SU-DHL-6 (cell line): ENCODE data around the gene CNTN2.

Experiments
- H2AFZ ChIP-seq: fragments of 200-600 bp; sonication (generic); 2 replicates; pipeline ENCODE4 v1.6.1; 2014; ENCODE audit warnings: low read depth, mild to moderate bottlenecking, moderate library complexity, mixed read lengths, antibody characterized with exemption, low read length; ENCODE audit not compliant: severe bottlenecking
- H3F3A ChIP-seq: fragments of 200-600 bp; shearing (Covaris generic); 2 replicates; pipeline ENCODE4 v1.6.0; 2016; ENCODE audit warnings: antibody characterized with exemption, mild to moderate bottlenecking; ENCODE audit not compliant: insufficient read depth
- H3K27ac ChIP-seq: fragments of 200-600 bp; sonication (generic); 2 replicates; pipeline ENCODE4 v1.5.1; 2016; ENCODE audit warnings: low read depth, mild to moderate bottlenecking, low read length, moderate library complexity, mixed read lengths
- H3K27me3 ChIP-seq: fragments of 200-600 bp; sonication (generic), shearing (Covaris generic); 2 replicates; pipeline ENCODE4 v1.6.0; 2014; ENCODE audit warnings: mild to moderate bottlenecking, low read length
- H3K36me3 ChIP-seq: fragments of 200-600 bp; sonication (generic); 2 replicates; pipeline ENCODE4 v1.6.1; 2014; ENCODE audit warnings: mild to moderate bottlenecking, low read length, mixed read lengths
- H3K4me2 ChIP-seq: fragments of 300-600, 200-600 bp; shearing (Covaris generic), sonication (generic); 2 replicates; pipeline ENCODE4 v1.6.0; 2014; ENCODE audit warnings: low read length, low read depth, mild to moderate bottlenecking; ENCODE audit not compliant: poor library complexity, severe bottlenecking
- H3K4me3 ChIP-seq: fragments of 200-600 bp; sonication (generic); 2 replicates; pipeline ENCODE4 v1.5.1; 2014; ENCODE audit warnings: antibody characterized with exemption, low read length, mild to moderate bottlenecking, mixed read lengths; ENCODE audit not compliant: insufficient read depth, poor library complexity, severe bottlenecking
- H3K79me2 ChIP-seq: fragments of 200-600 bp; sonication (generic); 2 replicates; pipeline ENCODE4 v1.6.1; 2014; ENCODE audit warnings: mild to moderate bottlenecking, low read length, moderate library complexity; ENCODE audit not compliant: insufficient read depth
- H3K9ac ChIP-seq: fragments of 200-600 bp; sonication (generic); 2 replicates; pipeline ENCODE4 v1.7.0; 2014; ENCODE audit warnings: mild to moderate bottlenecking, low read length
- H3K9me2 ChIP-seq: fragments of 200-600 bp; sonication (generic); replicated peaks from 2 replicates; pipeline ENCODE4 v1.6.1; 2014; ENCODE audit warnings: low read length; ENCODE audit not compliant: insufficient read depth
- H3K9me3 ChIP-seq: fragments of 200-600 bp; sonication (generic); 2 replicates; pipeline ENCODE4 v1.6.1; 2014; ENCODE audit warnings: low read length, mixed read lengths; ENCODE audit not compliant: insufficient read depth
- H4K20me1 ChIP-seq: fragments of 200-600 bp; sonication (generic); 2 replicates; pipeline ENCODE4 v1.6.1; 2014; ENCODE audit warnings: low read depth, mild to moderate bottlenecking, antibody characterized with exemption, low read length, moderate library complexity, mixed read lengths
- EZH2phosphoT487 ChIP-seq: fragments of 200-600 bp; sonication (generic), shearing (Covaris generic); conservative IDR thresholded peaks from 2 replicates; pipeline ENCODE4 v1.6.1; 2018; ENCODE audit warnings: mild to moderate bottlenecking, antibody characterized with exemption, low read length, moderate library complexity, mixed read lengths
- TF ChIP-seq, protein P1 (sequence below): fragments of 200-600 bp; sonication (generic); IDR thresholded peaks from one replicate; pipeline ENCODE4 v1.5.1; 2017; ENCODE audit warnings: antibody characterized with exemption, mild to moderate bottlenecking, low read length, moderate library complexity; ENCODE audit not compliant: insufficient read depth, poor library complexity, severe bottlenecking

The CNTN2 gene

DNA sequence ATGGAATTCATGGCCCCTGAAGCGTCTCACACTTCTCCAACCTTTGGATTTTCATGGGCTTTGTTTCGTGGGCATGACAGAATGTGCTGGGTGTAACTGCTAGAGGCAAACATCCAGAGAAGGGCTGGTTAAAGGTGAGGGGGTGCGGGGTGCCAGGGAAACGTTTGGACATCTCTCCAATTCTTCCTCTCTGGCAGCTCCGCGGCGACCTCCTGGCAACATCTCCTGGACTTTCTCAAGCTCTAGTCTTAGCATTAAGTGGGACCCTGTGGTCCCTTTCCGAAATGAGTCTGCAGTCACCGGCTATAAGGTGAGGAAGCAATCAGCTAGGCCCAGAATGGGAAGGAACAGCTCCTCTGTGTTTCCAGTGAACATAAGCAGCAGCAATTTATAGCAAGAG is 29.3 kb downstream of the CNTN2 start:
- Histone ChIP-seq H3K4me2 (no peak overlapping the region), H3K9ac (no peak overlapping the region), H3K9me2 (no peaks in the 10 kb centered on the region), H3K36me3 (no peaks in the 10 kb centered on the region), H3F3A (no peaks in the 10 kb centered on the region), H2AFZ (no peak overlapping the region), H4K20me1 (no peaks in the 10 kb centered on the region), H3K9me3 (no peaks in the 10 kb centered on the region), H3K79me2 (no peaks in the 10 kb centered on the region), H3K27me3 (no peaks in the 10 kb centered on the region), H3K4me3 (no peak overlapping the region), H3K27ac (no peak overlapping the region)
- TF ChIP-seq, protein P1, sequence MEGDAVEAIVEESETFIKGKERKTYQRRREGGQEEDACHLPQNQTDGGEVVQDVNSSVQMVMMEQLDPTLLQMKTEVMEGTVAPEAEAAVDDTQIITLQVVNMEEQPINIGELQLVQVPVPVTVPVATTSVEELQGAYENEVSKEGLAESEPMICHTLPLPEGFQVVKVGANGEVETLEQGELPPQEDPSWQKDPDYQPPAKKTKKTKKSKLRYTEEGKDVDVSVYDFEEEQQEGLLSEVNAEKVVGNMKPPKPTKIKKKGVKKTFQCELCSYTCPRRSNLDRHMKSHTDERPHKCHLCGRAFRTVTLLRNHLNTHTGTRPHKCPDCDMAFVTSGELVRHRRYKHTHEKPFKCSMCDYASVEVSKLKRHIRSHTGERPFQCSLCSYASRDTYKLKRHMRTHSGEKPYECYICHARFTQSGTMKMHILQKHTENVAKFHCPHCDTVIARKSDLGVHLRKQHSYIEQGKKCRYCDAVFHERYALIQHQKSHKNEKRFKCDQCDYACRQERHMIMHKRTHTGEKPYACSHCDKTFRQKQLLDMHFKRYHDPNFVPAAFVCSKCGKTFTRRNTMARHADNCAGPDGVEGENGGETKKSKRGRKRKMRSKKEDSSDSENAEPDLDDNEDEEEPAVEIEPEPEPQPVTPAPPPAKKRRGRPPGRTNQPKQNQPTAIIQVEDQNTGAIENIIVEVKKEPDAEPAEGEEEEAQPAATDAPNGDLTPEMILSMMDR = no peak
- TF ChIP-seq EZH2phosphoT487 = no peak

DNA sequence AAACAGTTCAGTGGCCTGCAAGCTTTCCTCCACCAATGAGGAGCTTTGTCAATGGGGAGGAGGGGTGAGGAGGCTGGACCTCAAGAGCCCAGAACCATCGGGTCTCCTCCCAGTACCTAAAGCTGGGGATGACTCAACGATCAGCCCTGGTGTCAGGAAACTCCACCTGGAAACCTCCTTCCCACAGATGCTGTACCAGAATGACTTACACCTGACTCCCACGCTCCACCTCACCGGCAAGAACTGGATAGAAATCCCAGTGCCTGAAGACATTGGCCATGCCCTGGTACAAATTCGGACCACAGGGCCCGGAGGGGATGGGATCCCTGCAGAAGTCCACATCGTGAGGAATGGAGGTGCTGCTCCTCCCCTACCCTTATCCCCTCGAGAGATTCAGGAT is 29.9 kb downstream of the CNTN2 start:
- Histone ChIP-seq H3K79me2 (no peaks in the 10 kb centered on the region), H3K9me3 (no peaks in the 10 kb centered on the region), H2AFZ (no peak overlapping the region), H3K4me2 (no peak overlapping the region), H4K20me1 (no peaks in the 10 kb centered on the region), H3K4me3 (no peak overlapping the region), H3K27ac (no peak overlapping the region), H3K27me3 (no peaks in the 10 kb centered on the region), H3K36me3 (no peaks in the 10 kb centered on the region), H3K9ac (no peak overlapping the region), H3K9me2 (no peaks in the 10 kb centered on the region), H3F3A (no peaks in the 10 kb centered on the region)
- no peak for TF ChIP-seq EZH2phosphoT487
- TF ChIP-seq, protein P1 = no peak

DNA sequence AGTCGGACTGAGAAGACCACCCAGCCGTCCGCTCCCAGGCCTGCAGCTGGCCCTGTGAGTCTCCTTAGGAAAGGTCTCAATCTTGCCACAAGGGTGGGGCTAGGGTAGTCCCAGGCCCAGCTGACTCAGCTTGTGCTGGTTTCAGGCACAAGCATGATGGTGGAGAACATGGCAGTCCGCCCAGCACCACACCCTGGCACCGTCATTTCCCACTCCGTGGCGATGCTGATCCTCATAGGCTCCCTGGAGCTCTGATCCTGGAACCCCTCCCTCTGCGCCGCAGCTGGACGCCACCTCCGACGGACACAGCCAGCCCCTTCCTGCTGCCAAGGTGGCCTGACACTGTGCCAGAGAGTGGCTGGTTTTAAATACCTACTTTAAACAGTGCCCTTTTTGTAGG is 30.5 kb downstream of the CNTN2 start:
- Histone ChIP-seq H3K36me3 (no peaks in the 10 kb centered on the region), H3K4me3 (no peak overlapping the region), H3K9me3 (no peaks in the 10 kb centered on the region), H2AFZ (no peak overlapping the region), H3K9ac (no peak overlapping the region), H3K27ac (no peak overlapping the region), H3F3A (no peaks in the 10 kb centered on the region), H4K20me1 (no peaks in the 10 kb centered on the region), H3K9me2 (no peaks in the 10 kb centered on the region), H3K27me3 (no peaks in the 10 kb centered on the region), H3K4me2 (no peak overlapping the region), H3K79me2 (no peaks in the 10 kb centered on the region)
- TF ChIP-seq EZH2phosphoT487 = no peak
- TF ChIP-seq, protein P1 = no peak

DNA sequence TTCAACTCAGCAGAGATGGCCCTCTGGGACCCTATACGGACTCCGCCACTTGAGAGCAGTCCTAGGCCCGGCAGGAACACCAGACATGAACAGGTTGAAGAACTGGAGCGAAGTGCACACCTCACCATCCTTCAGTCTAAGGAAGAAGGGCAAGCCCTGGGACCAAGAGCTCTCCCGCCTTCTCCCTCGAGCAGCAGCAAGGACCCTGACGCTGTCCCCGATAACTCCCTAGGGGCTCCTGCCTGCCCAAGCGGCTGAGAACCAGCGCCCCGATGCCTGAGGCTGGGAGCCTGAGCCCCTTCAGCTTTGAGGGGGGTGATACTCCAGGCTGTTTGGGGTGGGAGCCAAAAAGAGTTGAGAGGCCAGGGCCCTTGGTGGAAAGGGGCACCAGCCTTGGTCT is 31.1 kb downstream of the CNTN2 start:
- H3K4me2 ChIP-seq = no peak overlapping the region
- no peaks in the 10 kb centered on the region for H3K27me3 ChIP-seq
- H3K79me2 ChIP-seq = no peaks in the 10 kb centered on the region
- no peak overlapping the region for H3K27ac ChIP-seq
- H3K9me3 ChIP-seq = no peaks in the 10 kb centered on the region
- H3K36me3 ChIP-seq = no peaks in the 10 kb centered on the region
- H3K9ac ChIP-seq = no peak overlapping the region
- no peaks in the 10 kb centered on the region for H4K20me1 ChIP-seq
- H2AFZ ChIP-seq = no peak overlapping the region
- no peak overlapping the region for H3K4me3 ChIP-seq
- no peaks in the 10 kb centered on the region for H3K9me2 ChIP-seq
- TF ChIP-seq, protein P1 = no peak
- no peak for TF ChIP-seq EZH2phosphoT487
- no peaks in the 10 kb centered on the region for H3F3A ChIP-seq
